ENCODE results near the gene GNA12.

DNA sequence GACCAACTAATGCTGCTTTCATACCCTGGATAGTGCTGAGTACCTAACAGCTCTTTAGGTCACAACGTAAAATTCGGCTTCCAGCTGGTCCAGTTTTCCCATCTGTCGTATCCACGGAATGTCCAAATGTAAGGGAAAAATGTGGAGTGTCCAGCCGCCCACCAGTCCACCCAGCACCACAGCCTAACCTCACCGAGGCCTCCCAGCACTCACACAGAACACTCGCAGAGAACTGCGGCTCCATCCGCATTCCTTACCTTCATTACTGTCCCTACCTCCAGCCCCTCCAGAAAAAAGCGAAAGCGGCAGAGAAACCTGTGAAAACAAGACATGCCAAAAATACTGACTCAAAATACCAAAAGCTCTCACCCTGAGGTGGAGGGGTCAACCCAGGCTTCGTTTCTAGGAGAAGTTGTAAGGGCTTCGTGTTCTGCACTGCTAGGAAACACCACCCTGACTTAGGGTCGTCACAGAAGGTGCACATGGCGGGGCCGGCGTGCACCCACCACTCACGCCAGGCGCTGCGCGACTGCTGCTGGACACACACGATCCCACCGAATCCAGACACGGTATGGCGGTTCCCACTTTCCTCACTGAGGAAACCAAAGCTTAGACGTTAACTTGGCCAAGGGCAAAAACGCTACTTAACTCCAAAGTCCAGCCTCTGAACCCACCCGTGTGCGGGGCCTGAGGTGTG lies 82.2 kb downstream of the GNA12 start:
- TF ChIP-seq, protein P1, sequence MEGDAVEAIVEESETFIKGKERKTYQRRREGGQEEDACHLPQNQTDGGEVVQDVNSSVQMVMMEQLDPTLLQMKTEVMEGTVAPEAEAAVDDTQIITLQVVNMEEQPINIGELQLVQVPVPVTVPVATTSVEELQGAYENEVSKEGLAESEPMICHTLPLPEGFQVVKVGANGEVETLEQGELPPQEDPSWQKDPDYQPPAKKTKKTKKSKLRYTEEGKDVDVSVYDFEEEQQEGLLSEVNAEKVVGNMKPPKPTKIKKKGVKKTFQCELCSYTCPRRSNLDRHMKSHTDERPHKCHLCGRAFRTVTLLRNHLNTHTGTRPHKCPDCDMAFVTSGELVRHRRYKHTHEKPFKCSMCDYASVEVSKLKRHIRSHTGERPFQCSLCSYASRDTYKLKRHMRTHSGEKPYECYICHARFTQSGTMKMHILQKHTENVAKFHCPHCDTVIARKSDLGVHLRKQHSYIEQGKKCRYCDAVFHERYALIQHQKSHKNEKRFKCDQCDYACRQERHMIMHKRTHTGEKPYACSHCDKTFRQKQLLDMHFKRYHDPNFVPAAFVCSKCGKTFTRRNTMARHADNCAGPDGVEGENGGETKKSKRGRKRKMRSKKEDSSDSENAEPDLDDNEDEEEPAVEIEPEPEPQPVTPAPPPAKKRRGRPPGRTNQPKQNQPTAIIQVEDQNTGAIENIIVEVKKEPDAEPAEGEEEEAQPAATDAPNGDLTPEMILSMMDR (IDR thresholded peaks at IDR 0.05; ENCODE audit: borderline replicate concordance, extremely low read depth, low read length, poor library complexity, severe bottlenecking): no peak
- TF ChIP-seq EZH2 (IDR thresholded peaks at IDR 0.05; ENCODE audit: borderline replicate concordance, low read depth, low read length, severe bottlenecking): no peak

Measured in DND-41 (cell line).